ENCODE results near the gene LRRC4.

LRRC4 gene

GRCh38 chr7:128053023-128053422 is 21.8 kb upstream of the LRRC4 start:
- TF ChIP-seq ZNF660 (tag by site-specific recombination; IDR thresholded peaks at IDR 0.05): peak; percentile 62; the same call in 1 of the 2 replicates
- TF ChIP-seq GLIS2 (tag by site-specific recombination; IDR thresholded peaks at IDR 0.05): no peak
- POLR2A ChIA-PET: no interaction called here
- Histone ChIP-seq H3K4me1 (ENCODE audit: control insufficient read depth, insufficient read depth, low read length) (no peaks in the 10 kb centered on the region), H3K4me3 (ENCODE audit: low read depth, low read length) (no peak overlapping the region), H3K9me3 (ENCODE audit: control insufficient read depth, insufficient read depth, low read depth, low read length) (no peaks in the 10 kb centered on the region), H3K27ac (ENCODE audit: extremely low read depth, low read depth, low read length) (no peak overlapping the region), H3K36me3 (ENCODE audit: control insufficient read depth in 2 of 2, insufficient read depth in 1 of 2, low read length in 2 of 2) (peaks cover 0 to 2% of the 10 kb centered on the region in 2 experiments; a peak in 1 of 3 replicates)
- CTCF ChIA-PET: interaction anchor here (0.6 to 1.3 kb wide), 3 partner anchors 157 to 345 kb away, joined by 3 to 5 read pairs (median 3); no protein-coding TSS in a partner anchor

- TF ChIP-seq ZNF169 (tag by site-specific recombination; IDR thresholded peaks at IDR 0.05) (no peak), ZNF791 (tag by site-specific recombination; IDR thresholded peaks at IDR 0.05) (no peak), ZNF354C (tag by site-specific recombination; IDR thresholded peaks at IDR 0.05; ENCODE audit: borderline replicate concordance, low read depth) (no peak), ZNF785 (tag by site-specific recombination; IDR thresholded peaks at IDR 0.05) (no peak), ZNF624 (tag by site-specific recombination; IDR thresholded peaks at IDR 0.05) (no peak), HOXA7 (CRISPR knock-in tag; IDR thresholded peaks at IDR 0.05; ENCODE audit: borderline replicate concordance) (no peak), OVOL3 (tag by site-specific recombination; IDR thresholded peaks at IDR 0.05) (no peak)
- TF ChIP-seq, protein P1, sequence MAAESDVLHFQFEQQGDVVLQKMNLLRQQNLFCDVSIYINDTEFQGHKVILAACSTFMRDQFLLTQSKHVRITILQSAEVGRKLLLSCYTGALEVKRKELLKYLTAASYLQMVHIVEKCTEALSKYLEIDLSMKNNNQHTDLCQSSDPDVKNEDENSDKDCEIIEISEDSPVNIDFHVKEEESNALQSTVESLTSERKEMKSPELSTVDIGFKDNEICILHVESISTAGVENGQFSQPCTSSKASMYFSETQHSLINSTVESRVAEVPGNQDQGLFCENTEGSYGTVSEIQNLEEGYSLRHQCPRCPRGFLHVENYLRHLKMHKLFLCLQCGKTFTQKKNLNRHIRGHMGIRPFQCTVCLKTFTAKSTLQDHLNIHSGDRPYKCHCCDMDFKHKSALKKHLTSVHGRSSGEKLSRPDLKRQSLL (tag by site-specific recombination; IDR thresholded peaks at IDR 0.05): no peak
- H3K4me1 ChIP-seq (ENCODE audit: control insufficient read depth, insufficient read depth, low read length): no peaks in the 10 kb centered on the region
- H3K36me3 ChIP-seq (ENCODE audit: control insufficient read depth in 2 of 2, insufficient read depth in 1 of 2, low read length in 2 of 2): no peaks in the 10 kb centered on the region
- H3K27ac ChIP-seq (ENCODE audit: extremely low read depth, low read depth, low read length): no peak overlapping the region
- ChIA-PET POLR2A (no interaction called here), CTCF (interaction anchor here (0.7 to 1.3 kb wide), 3 partner anchors 16 to 344 kb away, joined by 3 to 5 read pairs (median 4); no protein-coding TSS in a partner anchor)
- no peak overlapping the region for H3K4me3 ChIP-seq (ENCODE audit: low read depth, low read length)
- no peaks in the 10 kb centered on the region for H3K9me3 ChIP-seq (ENCODE audit: control insufficient read depth, insufficient read depth, low read depth, low read length)
Measured at GRCh38 chr7:128052404-128052803, 21.2 kb upstream of the LRRC4 start.

DNA sequence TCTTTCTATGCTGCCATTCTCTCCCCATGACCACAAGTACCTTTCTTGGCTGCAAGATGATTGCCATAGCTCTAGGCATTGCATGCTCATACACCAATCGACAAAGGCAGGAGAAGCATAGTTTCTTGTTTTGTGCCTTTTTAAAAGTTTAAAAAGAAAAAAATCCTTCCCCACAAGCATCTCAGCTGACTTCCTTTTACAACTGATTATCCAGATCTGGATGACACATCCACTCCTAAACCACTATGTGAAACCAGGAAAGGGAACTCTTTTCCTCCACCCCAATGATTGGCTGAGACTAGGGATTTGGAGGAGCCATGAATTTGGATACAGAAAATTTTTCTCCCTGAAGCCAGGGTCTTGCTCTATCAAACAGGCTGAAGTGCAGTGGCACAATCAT is 14.5 kb upstream of the LRRC4 start:
- Histone ChIP-seq H3K4me3 (ENCODE audit: low read depth, low read length) (no peak overlapping the region), H3K4me1 (ENCODE audit: control insufficient read depth, insufficient read depth, low read length) (no peaks in the 10 kb centered on the region), H3K27ac (ENCODE audit: extremely low read depth, low read depth, low read length) (no peak overlapping the region), H3K36me3 (ENCODE audit: control insufficient read depth in 2 of 2, insufficient read depth in 1 of 2, low read length in 2 of 2) (no peaks in the 10 kb centered on the region), H3K9me3 (ENCODE audit: control insufficient read depth, insufficient read depth, low read depth, low read length) (no peaks in the 10 kb centered on the region)
- POLR2A ChIA-PET: no interaction called here
- CTCF ChIA-PET: interaction anchor here (0.5 to 1.8 kb wide), 3 partner anchors 12 to 163 kb away, joined by 3 to 4 read pairs (median 3); no protein-coding TSS in a partner anchor
- no peak for TF ChIP-seq ZXDB (tag by site-specific recombination; IDR thresholded peaks at IDR 0.05)
- no peak for TF ChIP-seq OSR2 (tag by site-specific recombination; IDR thresholded peaks at IDR 0.05)
- TF ChIP-seq ZNF561 (tag by site-specific recombination; IDR thresholded peaks at IDR 0.05; ENCODE audit: borderline replicate concordance): no peak
- no peak for TF ChIP-seq ZNF747 (tag by site-specific recombination; IDR thresholded peaks at IDR 0.05)
- TF ChIP-seq, protein P2, sequence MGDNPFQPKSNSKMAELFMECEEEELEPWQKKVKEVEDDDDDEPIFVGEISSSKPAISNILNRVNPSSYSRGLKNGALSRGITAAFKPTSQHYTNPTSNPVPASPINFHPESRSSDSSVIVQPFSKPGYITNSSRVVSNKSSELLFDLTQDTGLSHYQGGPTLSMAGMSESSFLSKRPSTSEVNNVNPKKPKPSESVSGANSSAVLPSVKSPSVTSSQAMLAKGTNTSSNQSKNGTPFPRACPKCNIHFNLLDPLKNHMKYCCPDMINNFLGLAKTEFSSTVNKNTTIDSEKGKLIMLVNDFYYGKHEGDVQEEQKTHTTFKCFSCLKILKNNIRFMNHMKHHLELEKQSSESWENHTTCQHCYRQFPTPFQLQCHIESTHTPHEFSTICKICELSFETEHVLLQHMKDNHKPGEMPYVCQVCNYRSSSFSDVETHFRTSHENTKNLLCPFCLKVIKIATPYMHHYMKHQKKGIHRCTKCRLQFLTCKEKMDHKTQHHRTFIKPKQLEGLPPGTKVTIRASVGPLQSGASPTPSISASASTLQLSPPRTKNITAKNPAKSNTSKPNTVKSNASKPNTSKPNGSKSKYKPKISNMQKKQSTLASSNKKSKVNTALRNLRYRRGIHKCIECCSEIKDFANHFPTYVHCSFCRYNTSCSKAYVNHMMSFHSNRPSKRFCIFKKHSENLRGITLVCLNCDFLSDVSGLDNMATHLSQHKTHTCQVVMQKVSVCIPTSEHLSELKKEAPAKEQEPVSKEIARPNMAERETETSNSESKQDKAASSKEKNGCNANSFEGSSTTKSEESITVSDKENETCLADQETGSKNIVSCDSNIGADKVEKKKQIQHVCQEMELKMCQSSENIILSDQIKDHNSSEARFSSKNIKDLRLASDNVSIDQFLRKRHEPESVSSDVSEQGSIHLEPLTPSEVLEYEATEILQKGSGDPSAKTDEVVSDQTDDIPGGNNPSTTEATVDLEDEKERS (tag by site-specific recombination; IDR thresholded peaks at IDR 0.05): no peak
- no peak for TF ChIP-seq ZNF658 (tag by site-specific recombination; IDR thresholded peaks at IDR 0.05)
- TF ChIP-seq ZNF76 (tag by site-specific recombination; IDR thresholded peaks at IDR 0.05; ENCODE audit: borderline replicate concordance, low read depth): no peak
- no peak for TF ChIP-seq ZNF354C (tag by site-specific recombination; IDR thresholded peaks at IDR 0.05; ENCODE audit: borderline replicate concordance, low read depth)
- TF ChIP-seq PRDM4 (tag by site-specific recombination; IDR thresholded peaks at IDR 0.05): no peak
- TF ChIP-seq ZBTB48 (tag by site-specific recombination; IDR thresholded peaks at IDR 0.05): no peak
- no peak for TF ChIP-seq ZNF175 (tag by site-specific recombination; IDR thresholded peaks at IDR 0.05)
- TF ChIP-seq ZNF433 (tag by site-specific recombination; IDR thresholded peaks at IDR 0.05; ENCODE audit: low read depth): no peak
- TF ChIP-seq, protein P3, sequence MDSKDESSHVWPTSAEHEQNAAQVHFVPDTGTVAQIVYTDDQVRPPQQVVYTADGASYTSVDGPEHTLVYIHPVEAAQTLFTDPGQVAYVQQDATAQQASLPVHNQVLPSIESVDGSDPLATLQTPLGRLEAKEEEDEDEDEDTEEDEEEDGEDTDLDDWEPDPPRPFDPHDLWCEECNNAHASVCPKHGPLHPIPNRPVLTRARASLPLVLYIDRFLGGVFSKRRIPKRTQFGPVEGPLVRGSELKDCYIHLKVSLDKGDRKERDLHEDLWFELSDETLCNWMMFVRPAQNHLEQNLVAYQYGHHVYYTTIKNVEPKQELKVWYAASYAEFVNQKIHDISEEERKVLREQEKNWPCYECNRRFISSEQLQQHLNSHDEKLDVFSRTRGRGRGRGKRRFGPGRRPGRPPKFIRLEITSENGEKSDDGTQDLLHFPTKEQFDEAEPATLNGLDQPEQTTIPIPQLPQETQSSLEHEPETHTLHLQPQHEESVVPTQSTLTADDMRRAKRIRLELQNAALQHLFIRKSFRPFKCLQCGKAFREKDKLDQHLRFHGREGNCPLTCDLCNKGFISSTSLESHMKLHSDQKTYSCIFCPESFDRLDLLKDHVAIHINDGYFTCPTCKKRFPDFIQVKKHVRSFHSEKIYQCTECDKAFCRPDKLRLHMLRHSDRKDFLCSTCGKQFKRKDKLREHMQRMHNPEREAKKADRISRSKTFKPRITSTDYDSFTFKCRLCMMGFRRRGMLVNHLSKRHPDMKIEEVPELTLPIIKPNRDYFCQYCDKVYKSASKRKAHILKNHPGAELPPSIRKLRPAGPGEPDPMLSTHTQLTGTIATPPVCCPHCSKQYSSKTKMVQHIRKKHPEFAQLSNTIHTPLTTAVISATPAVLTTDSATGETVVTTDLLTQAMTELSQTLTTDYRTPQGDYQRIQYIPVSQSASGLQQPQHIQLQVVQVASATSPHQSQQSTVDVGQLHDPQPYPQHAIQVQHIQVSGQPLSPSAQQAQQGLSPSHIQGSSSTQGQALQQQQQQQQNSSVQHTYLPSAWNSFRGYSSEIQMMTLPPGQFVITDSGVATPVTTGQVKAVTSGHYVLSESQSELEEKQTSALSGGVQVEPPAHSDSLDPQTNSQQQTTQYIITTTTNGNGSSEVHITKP (tag by site-specific recombination; IDR thresholded peaks at IDR 0.05): no peak

All from HEK293 (cell line).